Measurements from ENCODE around the gene DAPK3. TPM values are rescaled to one million over a fixed set of nuclear protein-coding genes. Genes with fewer than 3 reads are reported as not detected.

Gene DAPK3
- total RNA-seq, 4 donors from 2014 or later = 58.8 to 87.7 (median 70.3) TPM

DNA sequence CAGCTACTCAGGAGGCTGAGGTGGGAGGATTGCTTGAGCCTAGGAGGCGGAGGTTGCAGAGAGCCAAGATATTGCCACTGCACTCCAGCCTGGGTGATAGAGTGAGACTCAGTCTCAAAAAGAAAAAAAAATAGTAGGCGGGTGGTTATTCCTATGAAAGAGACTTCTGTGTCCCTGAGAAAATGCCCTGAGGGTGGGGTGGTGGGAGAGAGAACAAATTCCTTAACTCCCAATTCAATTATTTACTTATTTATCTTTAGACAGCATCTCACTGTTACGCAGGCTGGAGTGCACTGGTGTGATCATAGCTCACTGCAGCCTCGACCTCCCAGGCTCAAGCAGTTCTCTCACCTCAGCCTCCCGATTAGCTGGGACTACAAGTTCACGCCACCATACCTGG lies 24.7 kb upstream of the DAPK3 start:
- DNase-seq (ENCODE audit: low spot score in 2 of 2) = no peak
- H3K9me3 ChIP-seq = no peaks in the 10 kb centered on the region
- H3K27ac ChIP-seq = peak overlapping the region in 1 of 4 donors; percentile 66
- H3K4me3 ChIP-seq = no peak overlapping the region
- WGBS, 2 donors = 47 to 51% methylated on average over 6 of the region's 6 CpGs
- peaks cover 0 to 5% (median 0%) of the 10 kb centered on the region in 4 donors for H3K4me1 ChIP-seq
- no peaks in the 10 kb centered on the region for H3K27me3 ChIP-seq
- TF ChIP-seq POLR2A (IDR thresholded peaks at IDR 0.05) (no peak), EP300 (IDR thresholded peaks at IDR 0.05) (peak in 1 of 2 donors; percentile 21)
- no peaks in the 10 kb centered on the region for H3K36me3 ChIP-seq

DNA sequence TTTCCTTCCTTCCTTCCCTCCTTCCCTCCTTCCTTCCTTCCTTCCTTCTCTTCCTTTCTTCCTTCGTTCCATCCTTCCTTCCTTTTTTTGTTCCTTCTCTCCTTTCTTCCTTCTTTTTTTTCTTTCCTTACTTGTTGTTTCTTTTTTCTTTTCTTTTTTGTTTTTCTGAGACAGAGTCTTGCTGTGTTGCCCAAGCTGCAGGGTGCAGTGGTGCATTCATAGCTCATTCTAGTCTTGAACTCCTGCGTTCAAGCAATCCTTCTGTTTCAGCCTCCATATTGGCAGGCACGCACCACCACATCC lies 19.9 kb upstream of the DAPK3 start:
- Histone ChIP-seq H3K27ac (no peak overlapping the region), H3K36me3 (no peaks in the 10 kb centered on the region), H3K4me3 (no peak overlapping the region), H3K9me3 (no peaks in the 10 kb centered on the region), H3K27me3 (no peaks in the 10 kb centered on the region), H3K4me1 (peaks cover 3 to 30% (median 15%) of the 10 kb centered on the region in 4 donors)
- 79 to 81% methylated on average over 3 of the region's 3 CpGs for WGBS, 2 donors
- TF ChIP-seq POLR2A (IDR thresholded peaks at IDR 0.05) = no peak
- TF ChIP-seq, protein P1, sequence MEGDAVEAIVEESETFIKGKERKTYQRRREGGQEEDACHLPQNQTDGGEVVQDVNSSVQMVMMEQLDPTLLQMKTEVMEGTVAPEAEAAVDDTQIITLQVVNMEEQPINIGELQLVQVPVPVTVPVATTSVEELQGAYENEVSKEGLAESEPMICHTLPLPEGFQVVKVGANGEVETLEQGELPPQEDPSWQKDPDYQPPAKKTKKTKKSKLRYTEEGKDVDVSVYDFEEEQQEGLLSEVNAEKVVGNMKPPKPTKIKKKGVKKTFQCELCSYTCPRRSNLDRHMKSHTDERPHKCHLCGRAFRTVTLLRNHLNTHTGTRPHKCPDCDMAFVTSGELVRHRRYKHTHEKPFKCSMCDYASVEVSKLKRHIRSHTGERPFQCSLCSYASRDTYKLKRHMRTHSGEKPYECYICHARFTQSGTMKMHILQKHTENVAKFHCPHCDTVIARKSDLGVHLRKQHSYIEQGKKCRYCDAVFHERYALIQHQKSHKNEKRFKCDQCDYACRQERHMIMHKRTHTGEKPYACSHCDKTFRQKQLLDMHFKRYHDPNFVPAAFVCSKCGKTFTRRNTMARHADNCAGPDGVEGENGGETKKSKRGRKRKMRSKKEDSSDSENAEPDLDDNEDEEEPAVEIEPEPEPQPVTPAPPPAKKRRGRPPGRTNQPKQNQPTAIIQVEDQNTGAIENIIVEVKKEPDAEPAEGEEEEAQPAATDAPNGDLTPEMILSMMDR (IDR thresholded peaks at IDR 0.05) = no peak
- no peak for TF ChIP-seq EP300 (IDR thresholded peaks at IDR 0.05)
- DNase-seq (ENCODE audit: low spot score in 2 of 2) = no peak

DNA sequence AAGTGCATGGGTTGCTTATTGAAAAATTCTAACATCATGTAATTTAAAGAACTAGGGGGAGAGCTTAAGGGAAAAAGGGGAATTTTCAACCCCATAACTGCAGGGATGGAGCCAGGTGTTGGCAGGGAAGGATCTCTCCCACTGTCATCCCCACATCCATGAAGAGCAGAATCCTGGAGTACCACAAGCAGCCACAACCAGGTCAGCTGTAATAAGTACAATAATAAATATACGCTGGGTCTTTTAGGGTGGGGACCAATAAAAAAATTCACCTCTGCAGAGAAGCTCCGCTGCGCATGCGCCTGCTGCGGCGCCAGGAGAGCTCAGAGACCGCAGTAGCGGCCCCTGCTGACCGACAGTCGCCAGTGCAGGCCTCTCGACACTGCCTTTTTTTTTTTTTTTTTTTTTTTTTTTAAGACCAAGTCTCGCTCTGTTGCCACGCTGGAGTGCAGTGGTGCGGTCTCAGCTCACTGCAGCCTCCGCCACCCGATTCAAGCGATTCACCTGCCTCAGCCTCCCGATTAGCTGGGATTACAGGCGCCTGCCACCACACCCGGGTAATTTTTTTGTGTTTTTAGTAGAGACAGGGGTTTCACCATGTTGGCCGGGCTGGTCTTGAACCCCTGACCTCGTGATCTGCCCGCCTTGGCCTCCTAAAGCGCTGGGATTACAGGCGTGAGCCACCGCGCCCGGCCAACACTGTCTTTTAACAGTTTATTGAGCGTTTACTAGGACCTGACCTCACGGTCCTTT lies 16.9 kb upstream of the DAPK3 start:
- Histone ChIP-seq H3K4me3 (peak overlapping the region in 2 of 4 donors; percentile 4 to 26), H3K9me3 (no peaks in the 10 kb centered on the region), H3K27me3 (no peaks in the 10 kb centered on the region), H3K4me1 (peaks cover 3 to 45% (median 29%) of the 10 kb centered on the region in 4 donors), H3K36me3 (peaks cover 4 to 15% (median 11%) of the 10 kb centered on the region in 3 donors), H3K27ac (no peak overlapping the region)
- 10 to 11% methylated on average over 27 to 30 of the region's 30 CpGs for WGBS, 2 donors
- TF ChIP-seq, protein P1 (IDR thresholded peaks at IDR 0.05) = peak; percentile 59 to 92 (median 85)
- no peak for TF ChIP-seq EP300 (IDR thresholded peaks at IDR 0.05)
- peak; percentile 75 to 83 for DNase-seq (ENCODE audit: low spot score in 2 of 2)

DNA sequence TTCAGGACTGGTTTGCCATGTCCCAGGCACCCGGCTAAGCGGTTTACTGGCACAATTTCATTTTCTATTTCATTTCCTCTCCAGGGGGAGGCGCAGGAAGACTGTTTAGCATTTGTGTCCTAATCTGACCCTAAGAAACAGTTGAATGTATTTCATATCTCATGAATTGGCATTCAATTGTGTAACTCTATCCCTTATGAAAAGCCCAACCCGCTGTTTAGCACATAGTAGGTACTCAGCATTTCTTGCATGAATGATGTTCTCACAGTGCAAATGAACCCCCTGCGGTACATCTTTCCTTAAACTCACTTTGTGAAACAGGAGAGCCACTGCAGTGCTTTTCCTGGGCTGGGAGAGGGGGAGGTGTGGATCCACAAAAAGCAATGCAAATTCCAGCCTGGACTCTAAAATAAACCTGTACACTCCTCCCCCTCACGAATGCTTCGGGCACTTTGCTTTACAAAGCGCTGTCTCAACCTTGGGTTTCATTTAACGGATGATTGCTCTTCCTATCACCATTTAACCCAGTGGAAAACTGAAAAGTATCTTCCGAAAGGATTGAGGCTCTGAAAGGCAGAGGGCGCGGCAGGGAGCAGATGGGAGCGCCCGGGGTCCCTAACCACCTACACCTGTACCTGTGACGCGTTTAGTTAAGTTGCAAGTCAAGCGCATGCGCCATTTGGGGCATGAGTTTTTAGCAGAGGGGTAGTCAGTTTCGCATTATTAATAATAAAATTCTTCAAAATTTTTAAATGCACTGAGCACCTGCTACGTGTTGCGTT lies 15.6 kb upstream of the DAPK3 start:
- no peaks in the 10 kb centered on the region for H3K27me3 ChIP-seq
- TF ChIP-seq, protein P1 (IDR thresholded peaks at IDR 0.05) = peak; percentile 56 to 81 (median 60)
- TF ChIP-seq EP300 (IDR thresholded peaks at IDR 0.05) (peak in 1 of 2 donors; percentile 19), POLR2A (IDR thresholded peaks at IDR 0.05) (no peak)
- 4 to 8% methylated on average over 21 of the region's 21 CpGs for WGBS, 2 donors
- peak in 1 of 2 donors; percentile 56 for DNase-seq (ENCODE audit: low spot score in 2 of 2)
- H3K27ac ChIP-seq = peak overlapping the region; percentile 46 to 94 (median 90)
- H3K9me3 ChIP-seq = no peaks in the 10 kb centered on the region
- H3K36me3 ChIP-seq = peaks cover 9 to 28% (median 24%) of the 10 kb centered on the region in 3 donors
- H3K4me1 ChIP-seq = peaks cover 3 to 58% (median 29%) of the 10 kb centered on the region in 4 donors
- H3K4me3 ChIP-seq = peak overlapping the region; percentile 4 to 99 (median 68)

DNA sequence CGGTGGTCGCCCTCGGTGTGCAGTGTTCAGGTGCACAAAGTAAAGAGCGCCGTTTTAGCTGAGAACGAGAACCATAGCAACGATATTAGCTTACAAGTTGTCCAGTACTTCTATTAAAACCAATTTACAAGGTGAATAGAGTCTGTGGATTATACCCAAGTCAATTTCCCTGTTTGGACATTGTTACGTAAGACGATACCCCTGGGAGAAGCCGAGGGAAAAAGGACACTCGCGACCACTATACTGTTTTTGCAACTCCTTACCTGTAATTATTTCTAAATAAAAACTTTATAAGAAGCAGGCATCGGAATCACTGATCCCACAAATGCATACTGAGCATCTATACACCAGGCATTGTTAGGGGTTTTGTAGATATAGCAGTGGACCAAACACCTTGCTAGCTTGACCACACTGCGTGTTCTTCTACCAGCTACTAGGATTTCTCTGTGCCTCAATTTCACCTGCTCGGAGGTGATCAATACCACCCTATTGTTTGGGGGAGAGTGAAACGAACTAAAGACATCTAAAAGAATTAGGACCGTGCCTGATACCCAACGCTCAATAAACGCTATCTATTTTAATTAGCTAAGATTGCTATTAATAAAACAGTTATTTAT lies 14.9 kb upstream of the DAPK3 start:
- Histone ChIP-seq H3K27ac (peak overlapping the region; percentile 46 to 94 (median 90)), H3K9me3 (no peaks in the 10 kb centered on the region), H3K27me3 (no peaks in the 10 kb centered on the region), H3K4me1 (peaks cover 3 to 62% (median 29%) of the 10 kb centered on the region in 4 donors), H3K4me3 (peak overlapping the region; percentile 61 to 99 (median 84)), H3K36me3 (peaks cover 12 to 35% (median 31%) of the 10 kb centered on the region in 3 donors)
- TF ChIP-seq, protein P1 (IDR thresholded peaks at IDR 0.05) = no peak
- TF ChIP-seq POLR2A (IDR thresholded peaks at IDR 0.05) = no peak
- TF ChIP-seq EP300 (IDR thresholded peaks at IDR 0.05) = no peak
- DNase-seq (ENCODE audit: low spot score in 2 of 2) = no peak
- WGBS, 2 donors = 4 to 5% methylated on average over 18 to 19 of the region's 19 CpGs
